ENCODE measurements around the gene ME1.
"Not testable (repeated sequence)": the region's sequence is repeated elsewhere in the genome, so short reads cannot be mapped to it uniquely, and the experiment has no call there.

The ME1 gene

GRCh38 chr6:83303426-83303825, 127.4 kb downstream of the ME1 start:
- ChIA-PET CTCF (interaction anchor here (0.6 kb wide), 1 partner anchor 237 kb away, joined by 3 read pairs; no protein-coding TSS in a partner anchor), POLR2A (no interaction called here)
- no peak overlapping the region for H3K4me3 ChIP-seq (ENCODE audit: low read depth, low read length)
- TF ChIP-seq, protein P1, sequence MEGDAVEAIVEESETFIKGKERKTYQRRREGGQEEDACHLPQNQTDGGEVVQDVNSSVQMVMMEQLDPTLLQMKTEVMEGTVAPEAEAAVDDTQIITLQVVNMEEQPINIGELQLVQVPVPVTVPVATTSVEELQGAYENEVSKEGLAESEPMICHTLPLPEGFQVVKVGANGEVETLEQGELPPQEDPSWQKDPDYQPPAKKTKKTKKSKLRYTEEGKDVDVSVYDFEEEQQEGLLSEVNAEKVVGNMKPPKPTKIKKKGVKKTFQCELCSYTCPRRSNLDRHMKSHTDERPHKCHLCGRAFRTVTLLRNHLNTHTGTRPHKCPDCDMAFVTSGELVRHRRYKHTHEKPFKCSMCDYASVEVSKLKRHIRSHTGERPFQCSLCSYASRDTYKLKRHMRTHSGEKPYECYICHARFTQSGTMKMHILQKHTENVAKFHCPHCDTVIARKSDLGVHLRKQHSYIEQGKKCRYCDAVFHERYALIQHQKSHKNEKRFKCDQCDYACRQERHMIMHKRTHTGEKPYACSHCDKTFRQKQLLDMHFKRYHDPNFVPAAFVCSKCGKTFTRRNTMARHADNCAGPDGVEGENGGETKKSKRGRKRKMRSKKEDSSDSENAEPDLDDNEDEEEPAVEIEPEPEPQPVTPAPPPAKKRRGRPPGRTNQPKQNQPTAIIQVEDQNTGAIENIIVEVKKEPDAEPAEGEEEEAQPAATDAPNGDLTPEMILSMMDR (IDR thresholded peaks at IDR 0.05; ENCODE audit: insufficient read depth, low read length, missing control alignments): no peak
- no peak for DNase-seq (ENCODE audit: low read depth, low spot score)

- no peak overlapping the region for H3K4me3 ChIP-seq (ENCODE audit: low read depth, low read length)
- ChIA-PET CTCF (interaction anchor here (1.1 kb wide), 1 partner anchor 73 kb away, joined by 3 read pairs; no protein-coding TSS in a partner anchor), POLR2A (no interaction called here)
- DNase-seq (ENCODE audit: low read depth, low spot score): no peak
- TF ChIP-seq, protein P1 (IDR thresholded peaks at IDR 0.05; ENCODE audit: insufficient read depth, low read length, missing control alignments): no peak
Observed at GRCh38 chr6:83294676-83295075, 136.2 kb downstream of the ME1 start.

GRCh38 chr6:83292900-83293843, 137.7 kb downstream of the ME1 start:
- H3K4me3 ChIP-seq (ENCODE audit: low read depth, low read length): no peak overlapping the region
- POLR2A ChIA-PET: no interaction called here
- CTCF ChIA-PET: interaction anchor here (1.1 kb wide), 1 partner anchor 220 kb away, joined by 3 read pairs; no protein-coding TSS in a partner anchor
- TF ChIP-seq, protein P1 (IDR thresholded peaks at IDR 0.05; ENCODE audit: insufficient read depth, low read length, missing control alignments): no peak
- DNase-seq (ENCODE audit: low read depth, low spot score): no peak

- CTCF ChIA-PET; POLR2A ChIA-PET; DNase-seq (ENCODE audit: low read depth, low spot score); H3K4me3 ChIP-seq (ENCODE audit: low read depth, low read length): not testable (repeated sequence)
Observed at GRCh38 chr6:83287298-83287697, 143.6 kb downstream of the ME1 start.

- no peak overlapping the region for H3K4me3 ChIP-seq (ENCODE audit: low read depth, low read length)
- no peak for DNase-seq (ENCODE audit: low read depth, low spot score)
- TF ChIP-seq, protein P1 (IDR thresholded peaks at IDR 0.05; ENCODE audit: insufficient read depth, low read length, missing control alignments): no peak
- ChIA-PET CTCF (no interaction called here), POLR2A (no interaction called here)
Observed at GRCh38 chr6:83285917-83286316, 144.9 kb downstream of the ME1 start.

GRCh38 chr6:83273596-83273995, 157.3 kb downstream of the ME1 start:
- peak; percentile 7 for DNase-seq (ENCODE audit: low read depth, low spot score)
- CTCF ChIA-PET: no interaction called here
- no peak overlapping the region for H3K4me3 ChIP-seq (ENCODE audit: low read depth, low read length)
- TF ChIP-seq, protein P1 (IDR thresholded peaks at IDR 0.05; ENCODE audit: insufficient read depth, low read length, missing control alignments): no peak
- POLR2A ChIA-PET: no interaction called here

Data from AG04449 (cell line).